ENCODE results near the gene C1orf74.

The C1orf74 gene

GRCh38 chr1:209789245-209789644, 4.9 kb upstream of the C1orf74 start:
- H3K27ac ChIP-seq (replicated peaks): no peak overlapping the region

GRCh38 chr1:209787551-209787950, 3.2 kb upstream of the C1orf74 start:
- DNase-seq (ENCODE audit: low read depth in 1 of 2, low spot score in 1 of 2): no peak
- Histone ChIP-seq H3K27ac (replicated peaks) (no peak overlapping the region), H3K4me3 (replicated peaks; ENCODE audit: insufficient read depth, low read length) (no peak overlapping the region), H3K27me3 (ENCODE audit: insufficient read depth, poor library complexity, severe bottlenecking) (no peaks in the 10 kb centered on the region)
- TF ChIP-seq SPI1 (IDR thresholded peaks at IDR 0.05; ENCODE audit: borderline replicate concordance, low read depth) (no peak), GABPA (IDR thresholded peaks at IDR 0.05; ENCODE audit: low read depth) (no peak), CTCF (IDR thresholded peaks at IDR 0.05; ENCODE audit: insufficient read depth, low read length) (no peak), REST (IDR thresholded peaks at IDR 0.05; ENCODE audit: insufficient replicate concordance, low read depth) (no peak), POLR2AphosphoS5 (IDR thresholded peaks at IDR 0.05; ENCODE audit: low read depth) (no peak)

More at GRCh38 chr1:209789245-209789644, 4.9 kb upstream of the C1orf74 start:
- Histone ChIP-seq H3K27me3 (ENCODE audit: insufficient read depth, poor library complexity, severe bottlenecking) (no peaks in the 10 kb centered on the region), H3K4me3 (replicated peaks; ENCODE audit: insufficient read depth, low read length) (no peak overlapping the region)
- TF ChIP-seq SPI1 (IDR thresholded peaks at IDR 0.05; ENCODE audit: borderline replicate concordance, low read depth) (no peak), GABPA (IDR thresholded peaks at IDR 0.05; ENCODE audit: low read depth) (no peak), REST (IDR thresholded peaks at IDR 0.05; ENCODE audit: insufficient replicate concordance, low read depth) (no peak), CTCF (IDR thresholded peaks at IDR 0.05; ENCODE audit: insufficient read depth, low read length) (no peak), POLR2AphosphoS5 (IDR thresholded peaks at IDR 0.05; ENCODE audit: low read depth) (no peak)
- no peak for DNase-seq (ENCODE audit: low read depth in 1 of 2, low spot score in 1 of 2)

- Histone ChIP-seq H3K27me3 (ENCODE audit: insufficient read depth, poor library complexity, severe bottlenecking) (no peaks in the 10 kb centered on the region), H3K27ac (replicated peaks) (no peak overlapping the region), H3K4me3 (replicated peaks; ENCODE audit: insufficient read depth, low read length) (no peak overlapping the region)
- TF ChIP-seq CTCF (IDR thresholded peaks at IDR 0.05; ENCODE audit: insufficient read depth, low read length) (no peak), SPI1 (IDR thresholded peaks at IDR 0.05; ENCODE audit: borderline replicate concordance, low read depth) (no peak), GABPA (IDR thresholded peaks at IDR 0.05; ENCODE audit: low read depth) (no peak), REST (IDR thresholded peaks at IDR 0.05; ENCODE audit: insufficient replicate concordance, low read depth) (no peak), POLR2AphosphoS5 (IDR thresholded peaks at IDR 0.05; ENCODE audit: low read depth) (no peak)
- no peak for DNase-seq (ENCODE audit: low read depth in 1 of 2, low spot score in 1 of 2)
These were observed 1.8 kb upstream of the C1orf74 start for GRCh38 chr1:209786146-209786545.

All from HL-60 (cell line).